Astrocyte (in vitro differentiated cells and primary cell): ENCODE results near the gene SERPINA5. TPM values are rescaled to one million over a fixed set of nuclear protein-coding genes. Genes with fewer than 3 reads are reported as not detected.

Experiments used
- DNase-seq: peaks from one replicate; pipeline ENCODE4 v3.0.0-alpha.2; 2010; ENCODE audit warnings: low read depth
- FAIRE-seq: peaks from 2 replicates; lab custom pipeline; 2011; peaks lifted over from hg19 to GRCh38; lab: Jason Lieb, UNC
- H2AFZ ChIP-seq: 2 replicates; pipeline ENCODE4 v1.6.0; 2012; ENCODE audit warnings: low read depth, low read length, inconsistent platforms
- H3K27ac ChIP-seq: 2 replicates; pipeline ENCODE4 v1.5.1; 2011; ENCODE audit warnings: low read depth, low read length, inconsistent platforms
- H3K27me3 ChIP-seq: 2 replicates; pipeline ENCODE4 v1.6.0; 2011; ENCODE audit warnings: low read length, inconsistent platforms; ENCODE audit not compliant: insufficient read depth
- H3K36me3 ChIP-seq: 2 replicates; pipeline ENCODE4 v1.5.1; 2011; ENCODE audit warnings: low read length, inconsistent platforms; ENCODE audit not compliant: insufficient read depth
- H3K4me1 ChIP-seq: 2 replicates; pipeline ENCODE4 v1.5.1; 2011; ENCODE audit warnings: low read length, inconsistent platforms; ENCODE audit not compliant: insufficient read depth
- H3K4me2 ChIP-seq: 2 replicates; pipeline ENCODE4 v1.6.0; 2012; ENCODE audit warnings: low read length, inconsistent platforms
- H3K4me3 ChIP-seq: 2 replicates; pipeline ENCODE4 v1.5.1; 2011; ENCODE audit warnings: low read depth, mild to moderate bottlenecking, low read length, inconsistent platforms; ENCODE audit not compliant: insufficient read depth
- H3K79me2 ChIP-seq: 2 replicates; pipeline ENCODE4 v1.6.0; 2012; ENCODE audit warnings: mild to moderate bottlenecking, low read length, inconsistent platforms; ENCODE audit not compliant: insufficient read depth
- H3K9ac ChIP-seq: 2 replicates; pipeline ENCODE4 v1.6.0; 2012; ENCODE audit warnings: mild to moderate bottlenecking, low read length, inconsistent platforms
- H3K9me3 ChIP-seq: 2 replicates; pipeline ENCODE4 v1.5.1; 2012; ENCODE audit warnings: low read depth, mild to moderate bottlenecking, low read length, inconsistent platforms; ENCODE audit not compliant: insufficient read depth
- H4K20me1 ChIP-seq: 2 replicates; pipeline ENCODE4 v1.6.0; 2012; ENCODE audit warnings: low read length, inconsistent platforms; ENCODE audit not compliant: insufficient read depth
- H3K27ac Mint-ChIP-seq: one replicate; pipeline ENCODE4 v1.8.0; 2021; ENCODE audit warnings: mild to moderate bottlenecking, mixed read lengths; ENCODE audit not compliant: unreplicated experiment
- H3K27me3 Mint-ChIP-seq: one replicate; pipeline ENCODE4 v1.8.0; 2021; ENCODE audit warnings: low read depth, mixed read lengths; ENCODE audit not compliant: unreplicated experiment
- H3K36me3 Mint-ChIP-seq: one replicate; pipeline ENCODE4 v1.8.0; 2021; ENCODE audit warnings: low read depth, mixed read lengths; ENCODE audit not compliant: unreplicated experiment
- H3K4me1 Mint-ChIP-seq: one replicate; pipeline ENCODE4 v1.8.0; 2021; ENCODE audit warnings: low read depth, mixed read lengths; ENCODE audit not compliant: unreplicated experiment
- H3K4me3 Mint-ChIP-seq: one replicate; pipeline ENCODE4 v1.8.0; 2021; ENCODE audit warnings: mild to moderate bottlenecking, moderate library complexity, mixed read lengths; ENCODE audit not compliant: unreplicated experiment
- H3K9me3 Mint-ChIP-seq: one replicate; pipeline ENCODE4 v1.8.0; 2021; ENCODE audit warnings: mild to moderate bottlenecking, mixed read lengths; ENCODE audit not compliant: unreplicated experiment
- EZH2 ChIP-seq: IDR thresholded peaks from 2 replicates; pipeline ENCODE4 v1.6.1; 2012; ENCODE audit warnings: mild to moderate bottlenecking, low read length, inconsistent platforms; ENCODE audit not compliant: insufficient read depth
- total RNA-seq: library from RNA; stranded (reverse); gene quantifications from 2 replicates; pipeline ENCODE4 v1.2.1, GENCODE V29; 2021
- TF ChIP-seq, protein P1 (sequence below): IDR thresholded peaks from 2 replicates; pipeline ENCODE4 v1.5.1; 2011; ENCODE audit warnings: low read depth, mild to moderate bottlenecking, inconsistent platforms, low read length, moderate library complexity; ENCODE audit not compliant: insufficient read depth

SERPINA5 gene
- total RNA-seq, 1 donor from 2014 or later = 0.23 TPM

DNA sequence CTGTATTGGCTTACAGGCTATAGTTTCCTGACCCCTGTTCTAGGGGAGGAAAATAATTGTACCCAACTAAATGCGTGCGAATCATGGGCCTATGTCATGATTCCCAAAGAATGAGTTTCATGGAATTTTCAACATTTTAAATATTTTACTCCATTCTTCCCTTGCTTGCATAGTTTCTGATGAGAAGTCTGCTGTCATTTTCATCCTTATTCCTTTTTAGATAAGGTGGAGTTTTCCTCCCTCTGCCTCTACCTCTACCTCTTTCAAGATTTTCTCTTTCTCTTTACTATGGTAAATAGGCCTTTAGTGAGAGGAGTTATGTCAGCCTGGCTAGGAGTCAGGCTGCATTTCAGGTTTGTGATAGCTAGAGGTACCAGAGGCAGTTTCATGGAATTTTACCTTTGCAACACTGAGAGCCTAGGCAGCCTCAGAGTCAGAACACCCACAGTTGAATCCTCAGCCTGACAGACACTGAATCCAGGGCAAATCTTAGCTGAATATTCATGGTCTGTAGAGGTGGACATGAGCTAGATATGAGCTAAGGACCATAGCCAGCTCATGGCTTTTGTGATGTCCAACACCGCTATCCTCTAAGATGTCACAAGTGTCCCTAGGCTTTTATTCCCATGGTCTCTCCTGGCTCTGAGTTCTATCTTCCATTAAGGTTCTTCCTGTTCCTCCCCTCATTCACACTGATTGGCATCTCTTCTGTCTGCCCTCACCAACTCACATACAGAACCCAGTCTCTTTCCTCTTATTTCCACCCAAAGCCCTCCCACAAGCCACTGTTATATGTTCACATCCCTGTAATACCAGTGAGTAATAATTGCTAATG is 37.0 kb downstream of the SERPINA5 start:
- no peak overlapping the region for H3K9ac ChIP-seq
- no peak overlapping the region for H2AFZ ChIP-seq
- Mint-ChIP-seq H3K36me3 (peaks cover 10% of the 10 kb centered on the region), H3K27me3 (peaks cover 13% of the 10 kb centered on the region), H3K9me3 (peaks cover 40% of the 10 kb centered on the region), H3K4me1 (peaks cover 7% of the 10 kb centered on the region), H3K27ac (no peak overlapping the region), H3K4me3 (no peak overlapping the region)
- no peaks in the 10 kb centered on the region for H3K4me1 ChIP-seq
- H3K27ac ChIP-seq = no peak overlapping the region
- no peak overlapping the region for H3K4me3 ChIP-seq
- H3K27me3 ChIP-seq = no peaks in the 10 kb centered on the region
- H3K9me3 ChIP-seq = peaks cover 25% of the 10 kb centered on the region
- no peak for FAIRE-seq
- DNase-seq = no peak
- no peak for TF ChIP-seq EZH2
- TF ChIP-seq, protein P1, sequence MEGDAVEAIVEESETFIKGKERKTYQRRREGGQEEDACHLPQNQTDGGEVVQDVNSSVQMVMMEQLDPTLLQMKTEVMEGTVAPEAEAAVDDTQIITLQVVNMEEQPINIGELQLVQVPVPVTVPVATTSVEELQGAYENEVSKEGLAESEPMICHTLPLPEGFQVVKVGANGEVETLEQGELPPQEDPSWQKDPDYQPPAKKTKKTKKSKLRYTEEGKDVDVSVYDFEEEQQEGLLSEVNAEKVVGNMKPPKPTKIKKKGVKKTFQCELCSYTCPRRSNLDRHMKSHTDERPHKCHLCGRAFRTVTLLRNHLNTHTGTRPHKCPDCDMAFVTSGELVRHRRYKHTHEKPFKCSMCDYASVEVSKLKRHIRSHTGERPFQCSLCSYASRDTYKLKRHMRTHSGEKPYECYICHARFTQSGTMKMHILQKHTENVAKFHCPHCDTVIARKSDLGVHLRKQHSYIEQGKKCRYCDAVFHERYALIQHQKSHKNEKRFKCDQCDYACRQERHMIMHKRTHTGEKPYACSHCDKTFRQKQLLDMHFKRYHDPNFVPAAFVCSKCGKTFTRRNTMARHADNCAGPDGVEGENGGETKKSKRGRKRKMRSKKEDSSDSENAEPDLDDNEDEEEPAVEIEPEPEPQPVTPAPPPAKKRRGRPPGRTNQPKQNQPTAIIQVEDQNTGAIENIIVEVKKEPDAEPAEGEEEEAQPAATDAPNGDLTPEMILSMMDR = no peak
- H4K20me1 ChIP-seq = no peaks in the 10 kb centered on the region
- no peaks in the 10 kb centered on the region for H3K36me3 ChIP-seq
- H3K79me2 ChIP-seq = no peaks in the 10 kb centered on the region
- no peak overlapping the region for H3K4me2 ChIP-seq

DNA sequence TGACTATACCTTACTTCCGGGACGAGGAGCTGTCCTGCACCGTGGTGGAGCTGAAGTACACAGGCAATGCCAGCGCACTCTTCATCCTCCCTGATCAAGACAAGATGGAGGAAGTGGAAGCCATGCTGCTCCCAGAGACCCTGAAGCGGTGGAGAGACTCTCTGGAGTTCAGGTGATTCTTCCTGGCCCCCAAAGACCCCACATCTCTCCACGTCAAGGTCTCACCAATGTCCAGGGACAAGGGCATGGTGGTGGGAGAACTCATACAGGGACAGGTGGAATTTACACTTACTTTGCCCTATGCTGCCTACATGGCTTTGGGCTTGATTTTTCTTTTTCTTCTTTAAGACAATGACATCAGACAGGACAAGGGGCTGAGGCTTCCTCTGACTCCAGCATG is 38.1 kb downstream of the SERPINA5 start:
- H3K27ac Mint-ChIP-seq = no peak overlapping the region
- Histone ChIP-seq H3K9me3 (peaks cover 25% of the 10 kb centered on the region), H3K27ac (no peak overlapping the region), H3K4me3 (no peak overlapping the region), H3K27me3 (peaks cover 4% of the 10 kb centered on the region), H3K4me2 (no peak overlapping the region), H4K20me1 (no peaks in the 10 kb centered on the region), H2AFZ (no peak overlapping the region), H3K4me1 (no peaks in the 10 kb centered on the region), H3K79me2 (no peaks in the 10 kb centered on the region), H3K36me3 (no peaks in the 10 kb centered on the region), H3K9ac (no peak overlapping the region)
- no peak overlapping the region for H3K4me3 Mint-ChIP-seq
- TF ChIP-seq EZH2 = no peak
- TF ChIP-seq, protein P1 = no peak
- H3K27me3 Mint-ChIP-seq = peaks cover 14% of the 10 kb centered on the region
- peaks cover 40% of the 10 kb centered on the region for H3K9me3 Mint-ChIP-seq
- FAIRE-seq (no peak), DNase-seq (no peak)
- peaks cover 10% of the 10 kb centered on the region for H3K36me3 Mint-ChIP-seq
- H3K4me1 Mint-ChIP-seq = peaks cover 6% of the 10 kb centered on the region

DNA sequence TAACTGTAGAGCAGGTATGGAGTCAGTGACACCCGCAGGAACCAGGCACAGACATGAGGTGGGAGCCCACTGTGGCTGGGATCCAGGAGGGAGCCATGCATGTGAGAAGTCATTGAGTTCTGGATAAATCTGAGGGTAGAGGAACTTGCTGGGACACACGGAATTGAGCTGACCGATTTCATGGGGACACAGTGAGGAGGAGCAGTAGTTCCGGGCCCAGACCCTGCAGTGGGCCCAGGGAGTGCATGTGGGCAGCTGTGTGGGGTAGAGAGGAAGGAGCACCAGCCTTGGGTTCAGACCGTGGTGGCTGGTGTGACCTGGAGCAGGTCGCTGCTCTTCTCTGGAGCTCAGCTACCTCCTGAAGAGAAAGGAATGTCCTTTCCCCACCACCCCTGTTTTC is 39.4 kb downstream of the SERPINA5 start:
- H3K27ac Mint-ChIP-seq = no peak overlapping the region
- H3K79me2 ChIP-seq = no peaks in the 10 kb centered on the region
- peaks cover 25% of the 10 kb centered on the region for H3K9me3 ChIP-seq
- H3K36me3 Mint-ChIP-seq = peaks cover 10% of the 10 kb centered on the region
- H3K4me3 Mint-ChIP-seq = no peak overlapping the region
- H3K36me3 ChIP-seq = no peaks in the 10 kb centered on the region
- no peak overlapping the region for H3K4me2 ChIP-seq
- no peak for DNase-seq
- no peak overlapping the region for H3K27ac ChIP-seq
- H3K27me3 ChIP-seq = peaks cover 4% of the 10 kb centered on the region
- no peak overlapping the region for H2AFZ ChIP-seq
- TF ChIP-seq EZH2 = no peak
- TF ChIP-seq, protein P1 = no peak
- no peak for FAIRE-seq
- H3K27me3 Mint-ChIP-seq = peaks cover 14% of the 10 kb centered on the region
- H3K4me1 Mint-ChIP-seq = peaks cover 6% of the 10 kb centered on the region
- H4K20me1 ChIP-seq = no peaks in the 10 kb centered on the region
- peaks cover 12% of the 10 kb centered on the region for H3K4me1 ChIP-seq
- no peak overlapping the region for H3K4me3 ChIP-seq
- no peak overlapping the region for H3K9ac ChIP-seq
- peaks cover 40% of the 10 kb centered on the region for H3K9me3 Mint-ChIP-seq
